Stimulated activated CD8-positive, alpha-beta memory T cell treated with anti-CD3 and anti-CD28 coated beads, Interleukin-15, amount 100 ng/mL, for 24 hours (primary cell): ENCODE measurements around the gene SCARB1.

Source experiments
- DNase-seq: peaks from one replicate; pipeline ENCODE4 v3.0.0-alpha.2; 2020; ENCODE audit warnings: low read depth

SCARB1 gene

DNA sequence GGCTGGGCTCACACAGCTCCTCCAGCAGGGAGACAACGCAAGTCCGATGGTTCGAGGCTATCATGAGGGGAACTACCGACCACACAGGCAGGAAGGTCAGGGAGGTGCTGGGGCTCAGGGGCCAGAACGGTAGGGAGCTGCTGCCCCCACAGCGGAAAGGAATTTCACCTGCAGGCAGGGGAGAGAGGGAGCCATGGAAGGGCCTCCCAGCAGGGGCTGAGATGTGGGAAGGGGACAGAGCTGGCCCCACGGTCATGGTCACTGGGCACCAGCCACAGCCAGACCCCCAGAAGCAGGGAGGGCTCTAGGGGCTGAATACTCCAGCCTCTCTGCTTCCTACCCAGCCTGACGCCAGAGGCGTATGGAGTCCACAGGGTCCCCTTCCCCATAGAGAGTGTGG, 103.1 kb downstream of the SCARB1 start:
- no peak for DNase-seq

- DNase-seq, result no peak
Measured at GRCh38 chr12:124759841-124760503, 103.7 kb downstream of the SCARB1 start.

GRCh38 chr12:124758266-124759220, 105.1 kb downstream of the SCARB1 start:
- no peak for DNase-seq

DNA sequence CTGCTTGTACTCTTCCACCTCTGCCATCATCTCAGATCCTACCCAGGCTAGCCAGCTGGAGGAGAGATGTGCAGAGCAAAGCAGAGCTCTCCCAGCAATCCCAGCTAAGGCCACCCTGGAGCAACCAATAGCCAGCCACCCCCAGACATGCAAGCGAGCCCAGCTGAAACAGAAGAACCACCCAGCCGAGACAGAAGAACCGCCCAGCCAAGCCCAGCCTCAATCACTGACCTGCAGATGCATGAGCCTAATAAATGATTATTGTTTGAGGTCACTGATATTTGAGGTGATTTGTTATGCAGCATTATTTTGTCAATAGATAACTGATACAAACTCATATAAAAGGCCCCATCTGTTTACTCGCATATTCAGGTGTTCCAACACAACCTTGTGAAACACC, 106.3 kb downstream of the SCARB1 start:
- DNase-seq, result no peak

DNA sequence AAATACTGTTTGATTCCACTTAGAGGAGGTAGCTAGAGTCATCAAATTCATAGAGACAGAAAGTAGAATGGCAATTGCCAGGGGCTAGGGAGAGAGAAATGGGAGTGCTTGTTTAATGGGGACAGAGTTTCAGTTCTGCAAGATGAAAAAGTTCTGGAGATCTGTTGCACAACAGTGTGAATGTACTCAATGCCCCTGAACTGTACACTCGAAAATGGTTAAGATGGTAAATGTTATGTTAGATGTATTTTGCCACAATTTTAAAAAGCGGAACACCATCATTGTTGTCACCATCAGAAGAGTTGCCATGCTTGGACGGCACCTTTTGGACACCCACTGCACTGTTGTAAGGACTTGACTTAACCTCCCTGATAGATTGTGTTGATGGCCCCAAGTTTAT, 106.9 kb downstream of the SCARB1 start:
- no peak for DNase-seq

GRCh38 chr12:124756166-124756565, 107.5 kb downstream of the SCARB1 start:
- no peak for DNase-seq

DNA sequence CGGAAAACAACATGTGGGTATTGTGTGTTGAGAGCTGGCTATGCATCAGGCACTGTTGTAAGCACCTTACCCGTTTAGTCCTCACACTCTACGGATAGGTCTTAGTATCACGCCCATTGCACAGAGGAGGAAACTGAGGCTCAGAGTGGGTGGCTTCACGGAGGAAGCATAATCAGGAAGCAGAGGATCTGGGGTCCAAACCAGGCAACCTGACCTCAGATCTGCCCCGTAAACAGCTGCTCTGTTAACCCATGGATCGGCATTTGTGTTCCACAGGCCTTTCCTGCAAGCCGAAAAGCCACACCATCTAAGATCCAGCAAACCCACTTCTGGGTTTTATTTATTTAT, 107.9 kb downstream of the SCARB1 start:
- DNase-seq, result no peak

DNA sequence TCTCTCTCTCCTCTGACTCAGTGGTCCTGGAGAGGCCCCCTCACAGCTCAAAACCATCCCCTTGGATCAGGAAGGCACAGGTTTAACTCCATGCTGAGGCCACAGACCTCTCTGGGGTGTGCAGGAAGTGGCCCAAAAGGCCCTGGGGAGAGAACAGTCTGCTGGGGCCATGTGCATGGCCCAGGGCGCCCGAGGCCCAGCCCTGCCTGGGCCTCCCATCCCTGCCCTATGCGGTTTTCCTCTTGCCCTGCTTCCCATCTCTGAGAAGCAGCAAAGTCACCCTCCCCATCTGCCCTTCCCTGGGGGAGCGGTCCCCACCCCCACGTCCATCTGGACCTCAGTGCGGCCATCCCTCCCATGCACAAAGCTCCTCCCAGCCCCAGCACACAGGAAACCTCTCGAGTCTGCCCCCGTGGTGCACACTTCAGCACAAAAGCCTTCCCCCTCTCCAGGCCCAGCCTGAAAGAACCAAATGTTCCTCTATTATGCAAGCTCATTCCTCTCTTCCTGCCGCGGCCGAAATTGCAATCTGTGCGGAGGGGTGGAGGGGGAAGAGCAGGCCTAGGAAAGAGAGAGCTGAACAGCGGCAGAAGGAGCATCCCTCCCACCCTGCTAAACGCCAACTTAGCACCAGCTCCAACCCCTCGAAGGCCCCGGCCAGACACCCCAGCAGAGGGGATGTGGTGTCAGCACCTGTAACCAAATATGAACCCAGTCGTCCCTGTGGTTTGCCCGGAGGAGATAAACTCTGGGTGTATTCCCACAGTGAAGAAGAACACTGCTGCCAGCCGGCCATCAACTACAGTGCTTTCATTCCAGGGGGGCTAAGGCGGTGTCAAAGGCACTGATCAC, 108.5 kb downstream of the SCARB1 start:
- DNase-seq, result no peak

DNA sequence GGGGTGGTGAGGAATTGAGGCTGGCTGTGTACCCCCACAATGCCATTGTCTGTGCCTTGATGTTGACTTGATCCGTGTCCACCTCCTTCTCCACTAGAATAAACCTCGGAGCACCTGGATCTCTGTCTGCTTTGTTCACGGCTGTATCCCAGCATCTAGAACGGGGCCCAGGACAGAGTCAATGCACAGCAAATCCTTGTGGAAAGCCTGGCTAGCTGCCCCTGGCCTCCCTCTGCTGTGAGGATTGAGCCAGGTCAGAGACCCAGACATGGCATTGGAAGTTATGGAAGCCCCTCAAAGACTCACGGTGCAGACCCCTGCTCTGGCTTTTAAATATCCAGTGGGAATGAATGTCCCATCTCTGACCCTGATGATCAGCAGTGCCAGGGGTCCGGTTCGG, 109.2 kb downstream of the SCARB1 start:
- no peak for DNase-seq

GRCh38 chr12:124753993-124754392, 109.7 kb downstream of the SCARB1 start:
- DNase-seq, result no peak

DNA sequence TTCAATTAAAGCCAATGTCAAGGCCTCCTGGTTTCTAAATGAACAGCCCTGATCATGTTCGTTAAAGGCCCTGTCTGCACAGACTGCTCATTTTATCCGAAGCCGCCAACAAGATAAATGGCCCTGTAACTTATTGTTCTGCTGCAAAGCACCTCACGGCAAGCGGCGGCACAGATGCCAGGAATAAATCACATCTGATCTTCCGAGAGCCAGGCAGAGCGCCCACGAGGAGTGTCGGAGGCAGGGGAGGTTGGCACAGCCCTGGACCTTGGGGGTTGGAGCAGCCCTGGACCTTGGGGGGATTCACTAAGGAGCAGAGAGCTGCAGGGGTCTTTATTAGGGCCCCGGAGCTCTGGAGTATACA, 110.5 kb downstream of the SCARB1 start:
- DNase-seq, result no peak

- no peak for DNase-seq
Measured at GRCh38 chr12:124752437-124753227, 111.0 kb downstream of the SCARB1 start.

- DNase-seq, result no peak
Measured at GRCh38 chr12:124751654-124752355, 111.9 kb downstream of the SCARB1 start.

- DNase-seq, result no peak
Measured at GRCh38 chr12:124750787-124751471, 112.7 kb downstream of the SCARB1 start.

DNA sequence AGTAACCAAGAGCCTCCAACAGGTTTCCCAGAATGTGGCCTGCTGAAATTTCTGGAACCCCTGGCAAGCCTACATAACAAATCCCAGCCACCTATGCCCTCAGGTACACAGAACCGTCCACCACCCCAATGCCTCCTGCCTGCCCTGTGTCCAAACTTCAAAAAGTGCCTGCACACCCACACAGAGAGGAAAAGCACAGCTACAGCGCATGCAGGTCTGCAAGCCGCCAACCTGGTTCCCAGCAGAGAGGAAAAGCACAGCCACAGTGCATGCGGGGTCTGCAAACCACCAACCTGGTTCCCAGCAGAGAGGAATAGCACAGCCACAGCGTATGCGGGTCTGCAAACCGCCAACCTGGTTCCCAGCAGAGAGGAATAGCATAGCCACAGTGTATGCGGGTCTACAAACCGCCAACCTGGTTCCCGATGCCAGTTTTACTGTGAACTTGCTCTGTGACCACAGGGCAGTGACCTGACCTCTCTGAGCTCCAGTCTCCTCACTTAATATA, 113.5 kb downstream of the SCARB1 start:
- no peak for DNase-seq

- DNase-seq, result no peak
Measured at GRCh38 chr12:124749725-124750124, 113.9 kb downstream of the SCARB1 start.

DNA sequence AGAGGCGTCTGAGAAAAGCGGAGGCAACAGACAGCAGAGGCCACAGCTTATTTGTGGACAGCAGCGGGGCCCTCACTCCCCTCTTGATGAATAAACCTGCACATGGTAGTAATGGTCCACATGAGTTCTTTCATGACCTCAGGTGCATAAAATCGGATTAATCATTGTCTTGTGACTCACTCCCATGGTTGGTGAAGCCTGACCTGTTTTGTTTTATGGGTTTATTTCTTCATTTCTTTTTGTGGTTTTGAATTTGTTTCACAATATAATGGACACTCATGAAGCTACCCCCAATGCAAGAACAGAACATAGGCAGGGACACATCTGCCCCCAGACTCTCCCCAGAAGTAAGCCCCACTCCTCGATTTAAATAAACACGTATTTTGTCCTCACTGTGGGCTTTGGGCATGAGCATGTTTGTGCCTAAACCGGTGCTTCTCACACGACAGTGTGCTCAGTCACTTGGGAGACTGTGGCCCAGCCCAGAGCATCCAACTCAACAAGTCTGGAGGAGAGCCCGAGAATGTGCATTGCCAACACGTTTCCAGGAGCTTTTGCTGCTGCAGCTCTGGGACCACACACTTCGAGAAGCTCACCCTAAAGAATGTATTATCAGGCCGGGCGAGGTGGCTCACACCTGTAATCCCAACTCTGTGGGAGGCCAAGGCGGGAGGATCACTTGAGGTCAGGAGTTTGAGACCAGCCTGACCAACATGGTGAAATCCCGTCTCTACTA, 116.1 kb downstream of the SCARB1 start:
- no peak for DNase-seq

- DNase-seq, result no peak
Measured at GRCh38 chr12:124746649-124747425, 116.8 kb downstream of the SCARB1 start.
